ENCODE measurements around the gene RPAP3.
"Not testable (repeated sequence)": the region's sequence is repeated elsewhere in the genome, so short reads cannot be mapped to it uniquely, and the experiment has no call there.

The RPAP3 gene

DNA sequence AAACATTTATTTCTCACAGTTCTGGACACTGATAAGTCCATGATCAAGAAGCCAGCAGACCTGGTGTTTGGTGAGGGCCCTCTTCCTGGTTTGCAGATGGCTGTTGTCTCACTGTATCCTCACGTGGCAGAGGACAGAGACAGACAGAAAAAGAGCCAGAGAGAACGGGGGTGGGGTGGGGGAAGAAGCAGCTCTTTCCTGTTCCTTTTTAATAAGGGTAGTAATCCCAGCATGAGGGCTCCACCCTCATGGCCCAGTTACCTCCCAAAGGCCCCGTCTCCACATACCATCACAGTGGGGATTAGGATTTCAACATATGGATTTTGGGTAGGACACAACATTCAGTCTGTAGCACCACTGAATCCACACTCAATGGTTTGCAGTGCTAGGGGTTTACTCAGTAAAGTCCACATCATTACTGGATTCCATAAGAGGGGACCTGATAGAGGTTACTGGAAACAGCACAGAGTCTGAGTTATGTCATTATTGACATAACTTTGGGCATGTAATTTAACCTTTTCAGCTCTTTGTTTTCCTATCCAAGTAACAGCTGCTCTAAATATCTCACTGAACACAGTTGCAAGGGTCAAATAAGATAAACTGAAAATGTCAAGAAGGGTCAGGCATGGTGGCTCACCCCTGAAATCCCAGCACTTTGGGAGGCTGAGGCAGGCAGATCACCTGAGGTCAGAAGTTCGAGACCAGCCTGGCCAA is 53.2 kb downstream of the RPAP3 start:
- DNase-seq, result no peak

- peak; percentile 60 for DNase-seq
Observed at GRCh38 chr12:47651368-47652254, 54.2 kb downstream of the RPAP3 start.

DNA sequence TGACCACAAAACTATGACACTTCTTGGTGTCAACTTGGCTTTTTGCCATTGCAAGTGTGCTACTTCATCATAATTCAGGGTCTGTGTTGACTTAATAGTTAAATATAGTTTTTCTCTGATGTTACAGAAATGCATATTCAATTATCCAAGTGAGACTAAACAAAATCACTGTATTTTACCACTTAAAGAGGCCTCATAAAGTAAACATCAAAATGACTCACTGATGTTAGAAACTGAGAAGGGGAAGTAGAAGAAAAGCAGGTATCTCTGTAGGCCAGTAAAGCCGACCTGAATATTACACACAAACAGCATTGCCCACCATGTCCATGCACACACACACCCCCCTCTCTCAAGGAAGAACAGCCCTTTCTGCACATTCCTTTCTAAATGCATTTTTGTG is 55.4 kb downstream of the RPAP3 start:
- no peak for DNase-seq

- no peak for DNase-seq
Observed at GRCh38 chr12:47649381-47649780, 56.4 kb downstream of the RPAP3 start.

DNA sequence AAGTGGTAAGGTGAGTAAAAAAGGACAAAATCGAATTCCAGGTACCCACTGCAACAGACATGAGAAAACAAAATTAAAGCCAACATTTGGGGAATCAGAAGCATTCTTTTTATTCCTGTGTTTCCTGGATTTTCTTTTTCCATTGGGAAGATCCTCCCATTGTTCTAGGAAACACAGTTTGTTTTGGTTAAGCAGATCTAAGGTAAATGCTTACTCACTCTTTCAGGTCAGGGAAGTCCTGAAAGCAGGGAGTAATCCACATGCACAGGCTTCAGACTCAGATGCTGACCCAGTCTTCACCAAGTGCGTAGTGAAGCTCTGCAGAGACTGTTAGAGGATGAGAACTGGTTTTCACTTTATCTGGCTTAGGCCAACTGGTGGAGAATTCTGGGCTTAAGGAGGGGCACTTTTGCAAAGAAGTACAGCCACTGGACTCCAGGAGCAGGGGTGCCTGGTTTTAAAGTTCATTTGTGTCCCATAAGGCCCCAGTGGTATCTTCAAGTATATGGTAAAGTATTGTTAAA is 57.7 kb downstream of the RPAP3 start:
- DNase-seq, result no peak

- DNase-seq, result not testable (repeated sequence)
Observed at GRCh38 chr12:47642310-47642709, 63.5 kb downstream of the RPAP3 start.

DNA sequence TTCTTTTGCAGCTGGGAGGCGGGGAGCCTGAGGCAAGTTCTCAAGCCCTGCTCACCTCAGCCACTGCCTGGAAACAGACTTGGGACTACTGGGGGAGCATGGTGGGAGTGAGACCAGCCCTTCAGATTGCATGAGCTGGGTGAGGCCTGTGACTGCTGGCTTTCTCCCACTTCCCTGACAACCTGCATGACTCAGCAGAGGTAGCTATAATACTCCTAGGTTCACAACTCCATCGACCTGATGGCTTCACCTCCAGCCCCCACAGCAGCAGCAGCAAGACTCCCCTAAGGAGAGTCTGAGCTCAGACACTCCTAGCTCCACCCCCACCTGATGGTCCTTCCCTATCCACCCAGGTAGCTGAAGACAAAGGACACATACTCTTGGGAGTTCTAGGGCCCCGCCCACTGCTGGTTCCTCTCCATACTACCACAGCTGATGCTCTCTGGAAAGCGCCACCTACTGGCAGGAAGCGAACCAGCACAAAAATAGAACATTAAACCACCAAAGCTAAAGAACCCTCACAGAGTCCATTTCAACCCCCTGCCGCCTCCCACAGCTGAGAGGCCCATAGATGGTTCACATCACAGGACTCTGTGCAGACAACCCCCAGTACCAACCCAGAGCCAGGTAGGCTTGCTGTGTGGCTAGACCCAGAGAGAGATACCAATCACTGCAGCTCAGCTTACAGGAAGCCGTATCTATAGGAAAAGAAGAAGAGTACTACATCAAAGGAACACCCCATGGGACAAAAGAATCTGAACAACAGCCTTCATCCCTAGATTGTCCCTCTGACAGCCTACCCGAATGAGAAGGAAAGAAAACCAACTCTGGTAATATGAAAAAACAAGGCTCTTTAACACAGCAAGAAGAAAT is 68.7 kb downstream of the RPAP3 start:
- DNase-seq, result no peak

- not testable (repeated sequence) for DNase-seq
Observed at GRCh38 chr12:47635770-47636169, 70.1 kb downstream of the RPAP3 start.

DNA sequence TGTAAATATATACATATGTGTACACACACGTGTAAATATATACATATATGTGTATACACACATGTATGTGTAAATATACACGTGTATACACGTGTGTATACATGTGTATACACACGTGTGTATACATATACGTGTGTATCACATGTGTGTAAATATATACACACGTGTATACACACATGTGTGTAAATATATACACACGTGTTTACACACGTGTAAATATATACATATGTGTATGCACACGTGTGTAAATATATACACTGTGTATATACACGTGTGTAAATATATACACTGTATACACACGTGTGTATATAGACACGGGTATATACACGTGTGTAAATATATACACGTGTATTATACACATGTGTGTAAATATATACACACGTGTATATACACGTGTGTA is 71.7 kb downstream of the RPAP3 start:
- no peak for DNase-seq

GRCh38 chr12:47621960-47622359 is 83.9 kb downstream of the RPAP3 start:
- DNase-seq, result no peak

DNA sequence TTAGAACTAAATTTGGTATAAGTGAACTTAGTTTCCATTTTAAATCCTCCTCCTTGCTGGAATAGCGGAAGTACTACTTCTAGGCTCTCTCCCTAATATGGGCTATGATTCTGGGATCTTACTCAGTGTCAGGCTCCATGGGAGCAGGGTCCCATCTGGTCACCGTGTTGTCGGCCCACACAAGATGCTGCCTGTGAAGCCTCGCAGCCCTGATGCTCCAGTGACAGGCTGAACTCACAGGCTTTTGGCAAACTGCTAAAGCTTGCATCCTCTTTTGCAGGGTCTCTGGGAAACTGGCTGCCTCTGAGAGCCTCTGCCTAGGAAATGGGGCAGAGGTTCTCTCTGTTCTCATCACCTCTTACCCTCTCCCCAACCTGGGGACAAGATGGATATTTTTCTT is 88.4 kb downstream of the RPAP3 start:
- no peak for DNase-seq

- no peak for DNase-seq
Observed at GRCh38 chr12:47616440-47616839, 89.4 kb downstream of the RPAP3 start.

DNA sequence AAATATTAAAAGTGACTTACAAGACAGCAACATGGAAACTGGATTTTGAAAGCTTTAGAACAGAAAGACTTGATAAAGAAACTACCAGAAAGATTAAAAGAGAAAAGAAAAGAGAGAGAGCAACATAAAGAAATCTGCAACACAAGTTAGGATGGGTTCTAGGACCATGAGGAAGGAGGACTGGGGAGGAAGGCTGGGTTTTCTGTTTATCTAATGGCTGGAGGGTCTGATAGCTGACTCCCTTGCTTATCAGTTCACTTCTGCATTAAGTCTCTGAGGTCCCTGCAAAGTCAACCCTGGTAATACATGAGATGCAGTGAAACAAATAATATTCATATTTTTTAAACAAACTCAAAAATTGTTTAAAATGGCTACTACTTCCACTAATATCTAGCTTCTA is 90.1 kb downstream of the RPAP3 start:
- no peak for DNase-seq

GRCh38 chr12:47614521-47614920 is 91.3 kb downstream of the RPAP3 start:
- no peak for DNase-seq

DNA sequence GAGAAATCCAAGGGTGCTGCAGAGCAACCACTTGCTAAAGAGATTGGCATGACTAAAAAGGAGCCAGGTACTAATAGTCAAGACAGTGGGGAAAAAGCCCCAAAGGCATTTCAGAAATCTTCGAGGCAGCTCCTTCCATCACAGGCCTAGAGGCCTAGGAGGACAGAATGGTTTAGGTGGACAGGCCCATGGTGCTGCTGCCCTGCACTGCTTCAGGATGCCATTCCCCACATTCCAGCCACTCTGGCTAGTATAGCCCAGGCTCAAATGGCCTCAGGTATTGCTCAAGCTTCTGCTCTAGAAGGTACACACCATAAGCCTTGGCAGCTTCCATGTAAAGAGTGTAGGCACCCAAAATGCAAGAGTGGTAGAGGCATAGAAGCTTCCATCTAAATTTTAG is 92.9 kb downstream of the RPAP3 start:
- no peak for DNase-seq

DNA sequence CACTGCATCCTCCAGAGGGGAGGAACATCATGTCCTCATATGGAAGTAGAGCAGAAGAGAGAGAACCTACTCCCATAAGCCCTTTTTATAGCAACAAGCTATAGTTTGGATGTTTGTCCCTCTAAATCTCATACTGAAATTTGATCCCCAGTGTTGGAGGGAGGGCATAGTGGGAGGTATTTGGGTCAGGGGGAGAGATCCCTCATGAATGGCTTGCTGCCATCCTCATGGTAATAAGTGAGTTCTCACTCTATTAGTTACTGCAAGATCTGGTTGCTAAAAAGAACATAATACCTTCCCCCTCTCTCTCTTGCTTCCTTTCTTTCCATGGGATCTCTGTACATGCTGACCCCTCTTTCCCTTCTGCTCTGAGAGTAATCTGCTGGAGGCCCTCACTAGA is 93.9 kb downstream of the RPAP3 start:
- DNase-seq, result no peak

All from NCI-H2227 treated with DMSO at 0.1 percent for 48 hours (cell line).